ENCODE data around the gene TEK.

- TF ChIP-seq POLR2AphosphoS5 (IDR thresholded peaks at IDR 0.05; ENCODE audit: low read depth, low read length) (no peak), REST (IDR thresholded peaks at IDR 0.05; ENCODE audit: insufficient read depth in 1 of 2, low read depth in 2 of 2, low read length in 2 of 2) (no peak), TAF1 (IDR thresholded peaks at IDR 0.05; ENCODE audit: borderline replicate concordance, insufficient read depth, low read length) (no peak), SIN3A (IDR thresholded peaks at IDR 0.05; ENCODE audit: borderline replicate concordance, insufficient read depth, low read length) (no peak), FOXP2 (optimal IDR thresholded peaks at IDR 0.05; ENCODE audit: borderline replicate concordance, extremely low read depth, extremely low read length, insufficient read depth) (no peak)
These were observed 163.1 kb downstream of the TEK start for GRCh38 chr9:27272103-27272502.
